Natural killer cell treated with Interleukin-12 subunit alpha and Interleukin-12 subunit beta and Interleukin-15 and Interleukin-18, amount 100 ng/mL, for 72 hours (primary cell): ENCODE measurements around the gene CRAMP1. TPM values are rescaled to one million over a fixed set of nuclear protein-coding genes. Genes with fewer than 3 reads are reported as not detected.

Source experiments
- ATAC-seq, 2 donors: fragments of 150-1000 bp; cut with Tn5 transposase in 1 of 2; sonication (Bioruptor Pico), chemical (Tn5 transposase) in 1 of 2; 2 replicates each; pipeline ENCODE4 v1.10.0; 2021
- DNase-seq: peaks from one replicate; pipeline ENCODE4 v3.0.0; 2022; ENCODE audit warnings: low spot score
- H3K27ac Mint-ChIP-seq, 2 donors: 1 replicate in 1 of 2; 2 replicates in 1 of 2; pipeline ENCODE4 v1.8.0; 2022; ENCODE audit warnings: mixed read lengths in 2 of 2, mild to moderate bottlenecking in 1 of 2, moderate library complexity in 1 of 2
- H3K27me3 Mint-ChIP-seq, 2 donors: 1 replicate in 1 of 2; 2 replicates in 1 of 2; pipeline ENCODE4 v1.8.0; 2022; ENCODE audit warnings: mixed read lengths in 2 of 2
- H3K36me3 Mint-ChIP-seq: one replicate; pipeline ENCODE4 v1.8.0; 2022; ENCODE audit warnings: mixed read lengths
- H3K4me1 Mint-ChIP-seq, 2 donors: 1 replicate in 1 of 2; 2 replicates in 1 of 2; pipeline ENCODE4 v1.8.0; 2022; ENCODE audit warnings: low read depth in 2 of 2, mixed read lengths in 2 of 2, mild to moderate bottlenecking in 1 of 2
- H3K4me3 Mint-ChIP-seq: one replicate; pipeline ENCODE4 v1.8.0; 2022; ENCODE audit warnings: mixed read lengths
- H3K9me3 Mint-ChIP-seq: 2 replicates; pipeline ENCODE4 v1.8.0; 2022; ENCODE audit warnings: mixed read lengths
- total RNA-seq, 2 donors: library from RNA; stranded (reverse); gene quantifications; one replicate each; pipeline ENCODE4 v1.2.3, GENCODE V29; 2022

The CRAMP1 gene
- total RNA-seq, 2 donors from 2014 or later = 33.3 to 35.3 TPM

DNA sequence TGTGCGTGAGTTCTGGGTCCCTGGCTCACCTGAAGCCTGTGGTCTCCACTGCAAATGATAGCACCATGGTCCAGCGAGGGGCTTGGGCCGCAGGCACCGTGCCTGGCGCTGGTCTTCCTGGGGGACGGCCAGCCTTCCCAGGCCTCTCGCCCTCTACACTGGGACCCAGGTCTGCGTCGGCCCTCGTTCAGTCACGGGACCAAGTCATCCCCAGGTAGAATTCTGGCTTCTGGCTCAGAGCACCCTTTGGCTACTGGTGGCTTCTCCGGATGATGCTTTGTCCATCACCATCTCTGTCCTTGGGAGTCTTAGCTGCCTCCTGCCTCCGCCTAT is 20.4 kb downstream of the CRAMP1 start:
- H3K27me3 Mint-ChIP-seq = no peaks in the 10 kb centered on the region
- H3K9me3 Mint-ChIP-seq = no peaks in the 10 kb centered on the region
- H3K36me3 Mint-ChIP-seq = peaks cover 4% of the 10 kb centered on the region
- peaks cover 9 to 35% of the 10 kb centered on the region in 2 donors for H3K4me1 Mint-ChIP-seq
- no peak overlapping the region for H3K27ac Mint-ChIP-seq
- no peak for ATAC-seq
- DNase-seq = no peak
- H3K4me3 Mint-ChIP-seq = no peak overlapping the region

GRCh38 chr16:1633310-1633709 is 21.1 kb downstream of the CRAMP1 start:
- H3K4me3 Mint-ChIP-seq = no peak overlapping the region
- no peaks in the 10 kb centered on the region for H3K27me3 Mint-ChIP-seq
- H3K4me1 Mint-ChIP-seq = peaks cover 16 to 42% of the 10 kb centered on the region in 2 donors
- H3K36me3 Mint-ChIP-seq = peaks cover 10% of the 10 kb centered on the region
- H3K27ac Mint-ChIP-seq = no peak overlapping the region
- no peak for DNase-seq
- ATAC-seq = no peak
- H3K9me3 Mint-ChIP-seq = no peaks in the 10 kb centered on the region

- H3K36me3 Mint-ChIP-seq = peaks cover 8% of the 10 kb centered on the region
- peaks cover 16 to 46% of the 10 kb centered on the region in 2 donors for H3K4me1 Mint-ChIP-seq
- no peak overlapping the region for H3K27ac Mint-ChIP-seq
- H3K4me3 Mint-ChIP-seq = no peak overlapping the region
- DNase-seq = no peak
- H3K9me3 Mint-ChIP-seq = no peaks in the 10 kb centered on the region
- no peak for ATAC-seq
- no peaks in the 10 kb centered on the region for H3K27me3 Mint-ChIP-seq
Measured at GRCh38 chr16:1634541-1634940, 22.4 kb downstream of the CRAMP1 start.

DNA sequence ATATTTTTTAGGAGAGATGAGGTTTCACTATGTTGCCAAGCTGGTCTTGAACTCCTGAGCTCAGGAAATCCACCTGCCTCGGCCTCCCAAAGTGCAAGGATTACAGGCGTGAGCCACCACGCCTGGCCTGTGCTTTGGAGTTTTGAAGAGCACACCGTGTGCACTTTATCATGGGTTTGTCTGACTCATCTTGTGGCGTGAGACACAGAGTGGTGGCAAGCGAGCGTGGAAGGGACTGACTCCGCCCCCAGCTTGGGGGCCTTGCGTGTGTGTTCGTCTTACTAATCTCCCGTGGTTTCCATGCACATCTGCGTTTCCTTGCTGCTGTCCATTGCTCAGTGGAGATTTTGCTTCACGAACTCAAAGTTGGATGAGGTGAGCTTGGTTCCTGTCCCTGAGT is 22.9 kb downstream of the CRAMP1 start:
- no peaks in the 10 kb centered on the region for H3K27me3 Mint-ChIP-seq
- peaks cover 17 to 48% of the 10 kb centered on the region in 2 donors for H3K4me1 Mint-ChIP-seq
- H3K36me3 Mint-ChIP-seq = peaks cover 8% of the 10 kb centered on the region
- no peak overlapping the region for H3K4me3 Mint-ChIP-seq
- ATAC-seq (peak; percentile 65 to 69), DNase-seq (no peak)
- peak overlapping the region in 1 of 2 donors; percentile 50 for H3K27ac Mint-ChIP-seq
- H3K9me3 Mint-ChIP-seq = no peaks in the 10 kb centered on the region

- H3K27ac Mint-ChIP-seq = peak overlapping the region; percentile 5 to 77
- no peaks in the 10 kb centered on the region for H3K9me3 Mint-ChIP-seq
- DNase-seq (no peak), ATAC-seq (peak in 1 of 2 donors; percentile 37)
- no peaks in the 10 kb centered on the region for H3K27me3 Mint-ChIP-seq
- peaks cover 25 to 56% of the 10 kb centered on the region in 2 donors for H3K4me1 Mint-ChIP-seq
- H3K36me3 Mint-ChIP-seq = peaks cover 13% of the 10 kb centered on the region
- no peak overlapping the region for H3K4me3 Mint-ChIP-seq
Measured at GRCh38 chr16:1637526-1637925, 25.4 kb downstream of the CRAMP1 start.

- DNase-seq (no peak), ATAC-seq (no peak)
- Mint-ChIP-seq H3K27me3 (no peaks in the 10 kb centered on the region), H3K4me3 (peak overlapping the region; percentile 6), H3K9me3 (no peaks in the 10 kb centered on the region), H3K27ac (peak overlapping the region; percentile 5 to 77), H3K4me1 (peaks cover 25 to 63% of the 10 kb centered on the region in 2 donors), H3K36me3 (peaks cover 13% of the 10 kb centered on the region)
Measured at GRCh38 chr16:1638757-1639156, 26.6 kb downstream of the CRAMP1 start.

DNA sequence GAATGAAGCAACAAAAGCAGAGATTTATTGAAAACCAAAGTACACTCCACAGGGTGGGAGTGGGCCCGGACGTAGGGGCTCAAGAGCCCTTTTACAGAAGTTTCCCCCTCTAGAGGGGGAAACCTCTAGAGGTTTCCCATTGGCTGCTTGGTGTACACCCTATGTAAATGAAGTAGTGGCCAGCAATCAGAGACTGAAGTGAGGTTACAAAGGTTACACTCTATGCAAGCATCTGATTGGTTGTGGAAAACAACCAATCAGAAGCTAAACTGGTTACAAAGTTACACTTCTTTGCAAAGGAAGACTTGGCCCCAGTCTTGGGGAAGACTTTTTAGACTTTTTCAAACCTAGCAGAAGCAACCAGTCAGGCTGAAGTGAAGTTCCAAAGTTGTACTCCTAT is 27.1 kb downstream of the CRAMP1 start:
- Mint-ChIP-seq H3K4me1 (peaks cover 28 to 66% of the 10 kb centered on the region in 2 donors), H3K27ac (peak overlapping the region in 1 of 2 donors; percentile 77), H3K9me3 (no peaks in the 10 kb centered on the region), H3K36me3 (peaks cover 13% of the 10 kb centered on the region), H3K4me3 (peak overlapping the region; percentile 6), H3K27me3 (no peaks in the 10 kb centered on the region)
- DNase-seq (no peak), ATAC-seq (no peak)

DNA sequence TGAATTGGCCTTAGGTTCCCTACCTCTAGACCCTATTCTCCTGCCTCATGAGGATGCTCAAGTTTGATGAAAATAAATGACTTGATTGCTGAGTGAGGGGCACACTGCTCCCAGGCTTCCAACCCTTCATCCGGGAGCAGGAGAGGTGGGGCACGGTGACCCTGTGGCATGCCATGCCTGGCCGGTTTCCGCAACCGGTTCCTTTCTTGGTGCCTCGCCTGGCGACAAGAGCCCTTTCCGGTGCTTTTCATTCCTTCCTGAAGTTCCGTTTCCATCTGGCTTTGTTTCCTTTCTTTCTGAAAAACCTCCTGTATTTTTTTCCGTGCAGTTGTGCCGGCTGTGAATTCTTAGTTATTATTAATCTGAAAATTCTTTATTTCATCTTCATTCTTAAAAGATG is 27.7 kb downstream of the CRAMP1 start:
- DNase-seq = no peak
- H3K27ac Mint-ChIP-seq = peak overlapping the region; percentile 62 to 77
- no peak overlapping the region for H3K4me3 Mint-ChIP-seq
- peaks cover 30 to 65% of the 10 kb centered on the region in 2 donors for H3K4me1 Mint-ChIP-seq
- H3K36me3 Mint-ChIP-seq = peaks cover 13% of the 10 kb centered on the region
- no peaks in the 10 kb centered on the region for H3K27me3 Mint-ChIP-seq
- no peaks in the 10 kb centered on the region for H3K9me3 Mint-ChIP-seq
- no peak for ATAC-seq

DNA sequence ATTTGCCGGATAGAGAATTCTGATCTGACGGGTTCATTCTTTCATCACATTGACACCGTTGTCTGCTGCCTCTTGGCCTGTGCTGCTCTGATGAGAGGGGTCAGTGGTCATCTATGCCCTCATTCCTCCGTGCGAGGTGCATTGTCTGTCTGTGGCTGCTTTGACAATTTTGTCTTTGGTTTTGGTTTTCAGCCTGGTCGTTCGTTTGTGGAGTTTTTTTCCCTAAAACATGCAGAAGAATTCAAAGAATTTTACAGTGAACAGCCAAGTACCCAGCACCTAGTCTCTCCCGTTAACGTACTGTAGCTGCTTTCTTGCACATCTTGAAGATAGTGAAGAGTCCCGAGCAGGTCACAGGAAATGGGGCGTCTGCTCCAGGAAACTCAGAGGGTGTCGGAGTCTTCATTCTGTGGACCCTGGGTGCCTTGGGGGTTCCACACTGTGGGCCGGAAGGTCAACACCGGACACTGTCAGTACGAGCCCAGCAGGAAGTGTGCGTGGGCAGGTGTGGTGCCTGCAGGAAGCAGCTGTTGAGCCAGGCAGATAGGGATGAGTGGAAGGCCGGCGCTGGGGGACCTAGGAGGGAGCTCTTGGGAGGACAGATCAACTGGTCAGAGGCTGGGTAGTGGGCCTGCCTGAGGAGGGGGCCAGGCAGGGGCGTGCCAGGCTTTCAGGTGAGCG is 28.2 kb downstream of the CRAMP1 start:
- Mint-ChIP-seq H3K4me1 (peaks cover 31 to 62% of the 10 kb centered on the region in 2 donors), H3K36me3 (peaks cover 13% of the 10 kb centered on the region), H3K4me3 (peak overlapping the region; percentile 67), H3K27me3 (no peaks in the 10 kb centered on the region), H3K9me3 (no peaks in the 10 kb centered on the region), H3K27ac (peak overlapping the region; percentile 62 to 77)
- ATAC-seq (peak; percentile 56 to 80), DNase-seq (peak; percentile 75)

DNA sequence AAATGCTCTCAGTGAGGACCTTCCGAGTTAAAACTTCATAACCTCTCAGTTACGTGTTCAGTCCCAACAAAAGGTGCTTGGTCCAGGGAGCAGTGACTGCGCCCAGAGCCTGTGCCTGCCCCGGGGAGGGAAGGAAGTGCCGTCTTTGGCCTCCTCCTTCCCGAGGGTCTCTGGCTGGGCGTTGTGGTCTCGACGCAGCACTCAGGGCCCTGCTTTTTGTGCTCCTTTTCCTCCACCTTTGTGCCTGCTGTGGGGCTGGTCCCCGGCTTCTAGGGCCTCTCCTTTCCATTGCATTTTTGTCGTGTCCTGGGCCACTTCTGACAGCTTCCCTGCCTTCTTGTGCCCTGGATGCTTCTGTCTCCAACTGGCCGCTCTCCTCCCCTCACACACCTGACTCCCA is 29.1 kb downstream of the CRAMP1 start:
- Mint-ChIP-seq H3K4me1 (peaks cover 40 to 67% of the 10 kb centered on the region in 2 donors), H3K9me3 (no peaks in the 10 kb centered on the region), H3K27me3 (no peaks in the 10 kb centered on the region), H3K27ac (no peak overlapping the region), H3K36me3 (peaks cover 13% of the 10 kb centered on the region), H3K4me3 (no peak overlapping the region)
- ATAC-seq (no peak), DNase-seq (no peak)

- no peak for ATAC-seq
- Mint-ChIP-seq H3K36me3 (peaks cover 13% of the 10 kb centered on the region), H3K4me3 (no peak overlapping the region), H3K9me3 (no peaks in the 10 kb centered on the region), H3K4me1 (peaks cover 46 to 72% of the 10 kb centered on the region in 2 donors), H3K27me3 (no peaks in the 10 kb centered on the region), H3K27ac (peak overlapping the region; percentile 23 to 53)
- no peak for DNase-seq
Measured at GRCh38 chr16:1642148-1642547, 30.0 kb downstream of the CRAMP1 start.

DNA sequence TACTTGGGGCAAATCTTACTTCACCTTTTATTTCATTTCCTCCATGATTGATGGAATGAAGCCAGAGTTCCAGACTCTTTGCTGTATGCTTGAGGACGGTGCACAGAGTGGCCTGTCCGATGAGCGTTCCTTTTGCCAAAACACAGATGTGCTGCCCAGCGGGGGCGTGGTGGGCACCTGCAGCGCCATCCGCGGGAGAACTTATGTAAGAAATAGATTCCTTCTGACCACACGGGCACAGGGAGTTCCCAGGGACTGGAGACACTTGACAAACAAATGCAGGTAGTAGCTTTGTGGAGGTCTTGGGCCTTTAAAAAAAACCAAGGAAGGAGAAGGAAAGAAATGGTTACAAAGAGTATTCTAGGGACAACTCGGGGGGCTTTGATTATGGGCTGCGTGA is 30.6 kb downstream of the CRAMP1 start:
- ATAC-seq (no peak), DNase-seq (no peak)
- H3K27ac Mint-ChIP-seq = peak overlapping the region in 1 of 2 donors; percentile 66
- H3K4me1 Mint-ChIP-seq = peaks cover 45 to 68% of the 10 kb centered on the region in 2 donors
- H3K4me3 Mint-ChIP-seq = no peak overlapping the region
- H3K27me3 Mint-ChIP-seq = no peaks in the 10 kb centered on the region
- H3K36me3 Mint-ChIP-seq = peaks cover 14% of the 10 kb centered on the region
- H3K9me3 Mint-ChIP-seq = no peaks in the 10 kb centered on the region

DNA sequence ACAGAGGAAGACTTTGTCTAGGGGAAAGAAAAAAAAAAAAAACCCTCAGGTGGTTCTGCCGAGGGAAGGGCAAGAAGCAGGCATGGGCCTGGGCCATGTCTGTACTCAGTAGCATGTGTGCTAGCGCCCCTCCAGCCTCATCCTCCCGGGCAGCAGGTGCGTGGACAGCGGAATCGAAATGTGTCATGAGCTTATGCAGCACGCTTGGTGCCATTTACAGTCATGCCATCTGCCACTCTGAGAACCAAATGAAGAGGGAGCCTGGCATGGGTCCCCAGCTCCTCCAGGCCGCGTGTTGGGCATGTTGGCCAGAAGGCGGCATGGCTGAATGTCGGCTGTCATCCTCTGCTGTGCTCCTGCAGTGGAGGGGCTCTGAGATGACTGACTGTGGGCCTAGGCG is 31.4 kb downstream of the CRAMP1 start:
- no peaks in the 10 kb centered on the region for H3K27me3 Mint-ChIP-seq
- H3K36me3 Mint-ChIP-seq = peaks cover 11% of the 10 kb centered on the region
- peak overlapping the region; percentile 48 to 70 for H3K27ac Mint-ChIP-seq
- H3K4me1 Mint-ChIP-seq = peaks cover 39 to 64% of the 10 kb centered on the region in 2 donors
- no peak overlapping the region for H3K4me3 Mint-ChIP-seq
- no peaks in the 10 kb centered on the region for H3K9me3 Mint-ChIP-seq
- no peak for ATAC-seq
- no peak for DNase-seq

DNA sequence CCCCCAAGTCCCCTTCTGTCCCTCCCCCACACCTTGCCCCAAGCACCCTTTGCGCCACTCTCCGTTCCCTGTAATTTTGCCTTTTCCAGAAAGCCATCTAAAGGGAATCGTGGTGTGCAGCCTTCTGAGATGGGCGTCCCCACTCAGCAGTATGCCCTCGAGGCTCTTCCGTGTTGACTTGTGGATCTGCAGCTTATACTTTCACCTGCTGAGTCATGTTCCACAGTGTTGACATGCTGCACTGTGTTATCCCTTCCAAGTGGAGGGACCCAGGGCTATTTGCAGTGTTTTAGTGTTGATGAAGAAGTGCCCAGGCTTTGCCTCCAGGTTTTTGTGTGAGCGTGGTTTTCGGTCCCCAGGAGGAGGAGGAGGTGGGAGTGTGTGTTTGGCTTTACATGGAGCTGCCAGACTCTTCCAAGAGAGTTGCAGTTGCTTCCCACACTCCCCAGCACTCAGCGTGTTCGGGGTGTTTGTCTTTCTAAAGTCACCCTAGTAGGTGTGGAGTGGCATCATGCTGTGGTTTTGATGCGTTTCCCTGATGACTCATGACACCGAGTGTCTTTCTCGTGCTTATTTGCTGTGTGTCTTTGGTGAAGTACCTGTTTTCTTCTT is 33.9 kb downstream of the CRAMP1 start:
- Mint-ChIP-seq H3K9me3 (no peaks in the 10 kb centered on the region), H3K4me1 (peaks cover 29 to 51% of the 10 kb centered on the region in 2 donors), H3K27me3 (no peaks in the 10 kb centered on the region), H3K27ac (peak overlapping the region; percentile 57 to 71), H3K36me3 (peaks cover 12% of the 10 kb centered on the region), H3K4me3 (peak overlapping the region; percentile 36)
- ATAC-seq (peak; percentile 87 to 90), DNase-seq (peak; percentile 68)
